SU-DHL-6 (cell line): ENCODE results near the gene SRBD1.

Source experiments
- EZH2phosphoT487 ChIP-seq: fragments of 200-600 bp; sonication (generic), shearing (Covaris generic); conservative IDR thresholded peaks from 2 replicates; pipeline ENCODE4 v1.6.1; 2018; ENCODE audit warnings: mild to moderate bottlenecking, antibody characterized with exemption, low read length, moderate library complexity, mixed read lengths
- TF ChIP-seq, protein P1 (sequence below): fragments of 200-600 bp; sonication (generic); IDR thresholded peaks from one replicate; pipeline ENCODE4 v1.5.1; 2017; ENCODE audit warnings: antibody characterized with exemption, mild to moderate bottlenecking, low read length, moderate library complexity; ENCODE audit not compliant: insufficient read depth, poor library complexity, severe bottlenecking

DNA sequence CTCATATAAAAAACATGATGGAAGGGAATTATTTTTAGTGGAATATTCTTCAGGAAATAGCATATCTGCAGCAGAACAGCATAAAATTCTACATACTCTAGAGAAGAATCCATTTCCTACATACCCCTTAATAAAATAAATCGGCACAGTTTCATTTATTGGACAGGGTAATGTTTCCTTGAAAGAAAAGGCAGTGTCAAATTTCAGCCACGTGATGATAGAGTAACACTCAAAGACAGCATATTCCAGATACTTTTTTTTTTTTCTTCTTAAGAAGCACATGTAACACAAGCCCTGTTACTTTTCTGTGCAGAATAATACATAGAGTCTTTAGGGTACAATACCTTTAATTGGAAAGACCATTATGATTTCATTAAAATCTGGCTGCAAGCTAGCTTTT, 204.4 kb downstream of the SRBD1 start:
- TF ChIP-seq, protein P1, sequence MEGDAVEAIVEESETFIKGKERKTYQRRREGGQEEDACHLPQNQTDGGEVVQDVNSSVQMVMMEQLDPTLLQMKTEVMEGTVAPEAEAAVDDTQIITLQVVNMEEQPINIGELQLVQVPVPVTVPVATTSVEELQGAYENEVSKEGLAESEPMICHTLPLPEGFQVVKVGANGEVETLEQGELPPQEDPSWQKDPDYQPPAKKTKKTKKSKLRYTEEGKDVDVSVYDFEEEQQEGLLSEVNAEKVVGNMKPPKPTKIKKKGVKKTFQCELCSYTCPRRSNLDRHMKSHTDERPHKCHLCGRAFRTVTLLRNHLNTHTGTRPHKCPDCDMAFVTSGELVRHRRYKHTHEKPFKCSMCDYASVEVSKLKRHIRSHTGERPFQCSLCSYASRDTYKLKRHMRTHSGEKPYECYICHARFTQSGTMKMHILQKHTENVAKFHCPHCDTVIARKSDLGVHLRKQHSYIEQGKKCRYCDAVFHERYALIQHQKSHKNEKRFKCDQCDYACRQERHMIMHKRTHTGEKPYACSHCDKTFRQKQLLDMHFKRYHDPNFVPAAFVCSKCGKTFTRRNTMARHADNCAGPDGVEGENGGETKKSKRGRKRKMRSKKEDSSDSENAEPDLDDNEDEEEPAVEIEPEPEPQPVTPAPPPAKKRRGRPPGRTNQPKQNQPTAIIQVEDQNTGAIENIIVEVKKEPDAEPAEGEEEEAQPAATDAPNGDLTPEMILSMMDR = no peak
- TF ChIP-seq EZH2phosphoT487 = no peak
